NCI-H1092 treated with DMSO at 0.1 percent for 48 hours (cell line): ENCODE measurements around the gene LEUTX.
A peak's percentile ranks its signal among the peaks of the same experiment; 100 is the strongest.
"Not testable (repeated sequence)": the region's sequence is repeated elsewhere in the genome, so short reads cannot be mapped to it uniquely, and the experiment has no call there.

Source experiments
- DNase-seq: peaks from one replicate; lab custom pipeline; 2025; lab: John Stamatoyannopoulos, UW

LEUTX gene

DNA sequence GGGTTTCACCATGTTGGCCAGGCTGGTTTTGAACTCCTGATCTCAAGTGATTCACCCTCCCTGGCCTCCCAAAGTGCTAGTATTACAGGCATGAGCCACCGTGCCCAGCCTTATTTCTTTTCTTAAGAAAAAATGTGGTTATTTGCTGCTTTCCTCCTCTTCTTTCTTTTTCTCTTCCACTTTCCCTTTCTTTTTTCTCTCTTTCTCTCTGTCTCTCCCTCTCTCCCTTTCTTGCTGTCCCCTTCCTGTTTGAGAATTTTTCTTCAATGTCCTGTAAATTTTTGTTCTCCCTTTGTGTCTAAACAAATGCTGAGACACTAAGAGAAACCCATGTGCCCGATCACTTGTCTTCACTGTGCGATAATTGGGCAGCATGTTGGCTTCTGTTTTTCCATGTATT lies 2.2 kb downstream of the LEUTX start:
- DNase-seq, result no peak

GRCh38 chr19:39788244-39788643 lies 9.6 kb downstream of the LEUTX start:
- no peak for DNase-seq

- peak; percentile 68 for DNase-seq
Observed at GRCh38 chr19:39792999-39793546, 14.4 kb downstream of the LEUTX start.

- no peak for DNase-seq
Observed at GRCh38 chr19:39795001-39795400, 16.3 kb downstream of the LEUTX start.

DNA sequence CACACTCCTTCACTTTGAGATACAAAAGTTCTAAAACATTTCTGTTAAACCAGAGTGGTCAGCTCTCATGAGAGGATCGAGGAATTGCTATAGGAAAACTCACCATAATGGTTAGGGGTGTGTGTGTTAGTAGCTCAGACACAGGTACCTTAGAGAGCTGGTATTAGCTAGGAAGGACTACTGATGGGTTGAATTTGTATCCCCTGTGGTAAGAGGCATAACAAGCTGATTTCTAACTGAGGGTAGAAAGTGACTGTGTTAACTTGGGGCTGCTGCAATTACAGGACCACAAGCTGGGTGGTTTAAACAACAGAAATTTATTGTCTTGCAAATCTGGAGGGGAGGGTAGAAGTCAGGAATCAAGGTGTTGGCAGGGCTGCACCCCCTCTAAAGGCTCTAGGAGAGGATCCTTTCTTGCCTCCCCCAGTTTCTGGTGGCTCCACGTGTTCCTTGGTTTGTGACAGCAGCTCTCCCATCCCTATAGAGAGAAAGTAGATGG lies 17.4 kb downstream of the LEUTX start:
- no peak for DNase-seq

- no peak for DNase-seq
Observed at GRCh38 chr19:39797083-39797482, 18.4 kb downstream of the LEUTX start.

DNA sequence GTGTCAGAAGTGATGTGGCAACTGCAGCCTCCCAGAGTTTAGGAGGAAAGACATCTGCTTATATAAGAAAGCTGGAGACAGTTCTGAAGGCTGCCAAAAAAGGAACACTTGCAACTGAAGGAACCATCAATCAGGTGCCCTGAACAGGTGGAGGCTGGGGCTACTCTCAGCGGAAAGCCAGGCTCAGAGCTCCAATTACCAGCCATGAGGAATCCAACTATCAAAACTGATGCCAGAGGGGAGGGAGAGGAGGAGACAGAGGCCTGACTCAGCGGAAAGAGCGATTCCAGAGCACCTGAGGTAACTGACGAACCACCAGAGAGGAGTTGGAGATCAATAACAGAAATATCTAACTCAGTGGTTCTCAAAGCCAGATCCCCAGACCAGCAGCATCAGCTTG lies 24.3 kb downstream of the LEUTX start:
- DNase-seq, result no peak

- DNase-seq, result peak; percentile 19
Observed at GRCh38 chr19:39805104-39805503, 26.4 kb downstream of the LEUTX start.

- DNase-seq, result no peak
Observed at GRCh38 chr19:39807846-39808364, 29.3 kb downstream of the LEUTX start.

- not testable (repeated sequence) for DNase-seq
Observed at GRCh38 chr19:39808688-39809087, 30.0 kb downstream of the LEUTX start.

GRCh38 chr19:39809368-39809767 lies 30.7 kb downstream of the LEUTX start:
- DNase-seq, result no peak

DNA sequence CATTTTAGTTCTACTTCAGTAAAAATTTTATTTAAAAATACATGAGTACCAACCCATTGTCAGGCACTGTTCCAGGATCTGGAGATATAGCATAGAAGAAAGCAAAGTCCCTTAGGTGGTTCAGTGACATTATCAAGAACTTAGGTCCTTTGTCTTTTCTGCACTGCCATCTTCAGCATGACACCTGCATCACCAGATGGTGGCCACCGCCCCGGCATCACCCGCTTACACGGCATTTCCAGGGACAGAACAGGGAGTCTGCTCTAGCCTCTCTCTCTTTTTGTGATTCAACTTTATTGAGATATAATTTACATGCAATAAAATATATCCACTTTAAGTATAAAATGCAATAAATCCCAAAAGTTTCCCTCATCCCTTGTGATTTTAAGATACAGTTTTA lies 31.8 kb downstream of the LEUTX start:
- no peak for DNase-seq

DNA sequence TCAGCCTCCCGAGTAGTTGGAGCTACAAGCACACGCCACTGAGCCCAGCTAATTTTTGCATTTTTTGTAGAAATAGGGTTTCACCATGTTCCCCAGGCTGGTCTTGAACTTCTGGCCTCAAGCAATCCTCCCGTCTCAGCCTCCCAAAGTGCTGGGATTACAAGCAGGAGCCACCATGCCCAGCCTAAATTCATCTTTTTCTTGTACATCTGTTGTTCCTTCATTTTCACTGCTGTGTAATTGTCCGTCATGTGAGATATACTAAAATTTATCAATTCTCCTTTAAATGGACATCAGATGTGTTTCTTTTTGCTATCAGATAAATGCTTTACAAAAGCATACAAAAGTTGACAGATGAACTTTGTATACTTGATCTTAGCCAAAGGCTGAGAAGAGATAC lies 32.4 kb downstream of the LEUTX start:
- no peak for DNase-seq

- peak; percentile 16 for DNase-seq
Observed at GRCh38 chr19:39813264-39813993, 34.8 kb downstream of the LEUTX start.

DNA sequence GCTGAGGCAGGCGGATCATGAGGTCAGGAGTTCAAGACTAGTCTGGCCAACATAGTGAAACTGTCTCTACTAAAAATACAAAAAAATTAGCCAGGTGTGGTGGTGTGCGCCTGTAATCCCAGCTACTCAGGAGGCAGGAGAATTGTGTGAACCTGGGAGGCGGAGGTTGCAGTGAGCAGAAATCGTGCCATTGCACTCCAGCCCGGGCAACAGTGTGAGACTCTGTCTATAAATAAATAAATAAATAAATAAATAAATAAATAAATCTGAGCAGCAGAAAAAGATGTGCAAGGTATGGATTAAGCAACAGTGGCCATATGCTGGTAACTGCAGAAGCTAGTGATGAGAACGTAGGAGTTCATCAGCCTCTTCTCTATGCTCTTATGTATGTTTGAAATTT lies 35.5 kb downstream of the LEUTX start:
- DNase-seq, result not testable (repeated sequence)

- DNase-seq, result no peak
Observed at GRCh38 chr19:39814595-39814994, 35.9 kb downstream of the LEUTX start.

- DNase-seq, result no peak
Observed at GRCh38 chr19:39816287-39817048, 37.8 kb downstream of the LEUTX start.

GRCh38 chr19:39817888-39818561 lies 39.4 kb downstream of the LEUTX start:
- DNase-seq, result no peak

DNA sequence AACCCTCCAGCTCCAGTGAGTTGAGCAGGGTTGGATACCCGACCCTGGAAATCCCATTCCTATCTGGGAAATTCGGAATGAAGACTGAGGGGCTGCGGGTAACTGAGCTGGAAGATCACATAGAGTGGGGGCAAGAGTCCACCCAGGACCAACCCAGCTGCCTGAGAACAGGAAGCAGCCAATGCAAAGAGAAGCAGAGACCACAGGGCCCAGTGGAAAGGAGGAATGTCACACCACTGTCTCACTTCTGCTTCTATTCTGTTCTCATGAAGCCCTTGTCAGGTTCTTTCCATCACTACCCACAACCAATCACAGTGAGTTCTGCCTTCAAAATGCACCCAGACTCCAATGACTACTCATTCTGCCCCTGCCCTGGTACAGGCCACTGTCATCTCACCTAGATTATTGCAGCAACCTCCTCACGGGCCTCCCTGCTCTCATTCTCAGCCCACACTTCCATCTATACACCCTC lies 40.0 kb downstream of the LEUTX start:
- no peak for DNase-seq

DNA sequence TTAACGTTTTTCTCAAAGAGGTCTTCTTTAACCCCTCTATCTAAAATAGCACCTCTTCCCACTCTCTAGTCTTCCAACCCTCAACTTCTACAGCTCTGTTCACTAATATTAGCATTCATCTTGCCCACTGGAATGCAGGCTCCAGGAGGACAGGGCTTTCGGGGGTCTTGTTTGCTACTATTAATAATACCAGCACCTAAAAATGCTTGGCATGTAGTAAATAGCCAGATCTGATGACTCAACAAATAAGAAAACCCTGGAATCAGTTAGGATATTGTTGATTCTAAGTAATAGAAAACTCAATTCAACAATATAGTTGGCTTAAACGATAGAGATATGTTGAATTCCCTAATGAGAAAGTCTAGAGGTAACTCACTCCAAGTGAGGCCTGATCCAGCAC lies 41.1 kb downstream of the LEUTX start:
- DNase-seq, result no peak

GRCh38 chr19:39820696-39821095 lies 42.0 kb downstream of the LEUTX start:
- no peak for DNase-seq

- no peak for DNase-seq
Observed at GRCh38 chr19:39823686-39824085, 45.0 kb downstream of the LEUTX start.
